Measurements from ENCODE around the gene PTPRA. TPM values are rescaled to one million over a fixed set of nuclear protein-coding genes. Genes with fewer than 3 reads are reported as not detected.

The PTPRA gene
- total RNA-seq, 1 experiment from 2014 or later: 56.9 TPM

DNA sequence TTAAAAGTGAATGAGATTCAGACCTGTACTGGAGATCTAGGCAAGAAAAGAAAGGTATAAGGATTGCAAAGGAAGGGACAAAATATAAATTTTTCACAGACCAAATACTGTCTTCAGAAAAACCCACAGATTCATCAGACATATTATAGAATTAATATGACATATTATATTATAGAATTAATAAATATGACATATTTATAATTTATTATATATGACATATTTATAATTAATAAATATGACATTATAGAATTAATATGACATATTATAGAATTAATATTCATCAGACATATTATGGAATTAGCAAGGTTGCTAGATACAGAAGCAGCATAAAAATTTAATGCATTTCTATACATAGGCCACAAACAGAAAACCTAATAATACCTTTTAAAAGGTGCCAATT, 125.4 kb downstream of the PTPRA start:
- no peak for DNase-seq (ENCODE audit: low spot score)
- no TSS peak for BruUV-seq (replicated peaks)
- H3K27me3 ChIP-seq (replicated peaks; ENCODE audit: insufficient read depth, low read depth, low read length, poor library complexity): no peaks in the 10 kb centered on the region
- no peak overlapping the region for H3K4me3 ChIP-seq (ENCODE audit: low read depth, low read length, poor library complexity, severe bottlenecking)
- no peak for TF ChIP-seq EZH2 (IDR thresholded peaks at IDR 0.05; ENCODE audit: borderline replicate concordance, low read depth, low read length, poor library complexity, severe bottlenecking)
- TF ChIP-seq, protein P1, sequence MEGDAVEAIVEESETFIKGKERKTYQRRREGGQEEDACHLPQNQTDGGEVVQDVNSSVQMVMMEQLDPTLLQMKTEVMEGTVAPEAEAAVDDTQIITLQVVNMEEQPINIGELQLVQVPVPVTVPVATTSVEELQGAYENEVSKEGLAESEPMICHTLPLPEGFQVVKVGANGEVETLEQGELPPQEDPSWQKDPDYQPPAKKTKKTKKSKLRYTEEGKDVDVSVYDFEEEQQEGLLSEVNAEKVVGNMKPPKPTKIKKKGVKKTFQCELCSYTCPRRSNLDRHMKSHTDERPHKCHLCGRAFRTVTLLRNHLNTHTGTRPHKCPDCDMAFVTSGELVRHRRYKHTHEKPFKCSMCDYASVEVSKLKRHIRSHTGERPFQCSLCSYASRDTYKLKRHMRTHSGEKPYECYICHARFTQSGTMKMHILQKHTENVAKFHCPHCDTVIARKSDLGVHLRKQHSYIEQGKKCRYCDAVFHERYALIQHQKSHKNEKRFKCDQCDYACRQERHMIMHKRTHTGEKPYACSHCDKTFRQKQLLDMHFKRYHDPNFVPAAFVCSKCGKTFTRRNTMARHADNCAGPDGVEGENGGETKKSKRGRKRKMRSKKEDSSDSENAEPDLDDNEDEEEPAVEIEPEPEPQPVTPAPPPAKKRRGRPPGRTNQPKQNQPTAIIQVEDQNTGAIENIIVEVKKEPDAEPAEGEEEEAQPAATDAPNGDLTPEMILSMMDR (conservative IDR thresholded peaks at IDR 0.05; ENCODE audit: low read depth, low read length): no peak
- CTCF ChIA-PET: no interaction called here
- no peaks in the 10 kb centered on the region for H3K36me3 ChIP-seq (ENCODE audit: insufficient read depth, low read length, poor library complexity, severe bottlenecking)
- intact Hi-C loops (cut with micrococcal nuclease; ENCODE audit: unreplicated experiment): loop anchor here (5.0 to 10.0 kb wide), 2 partner anchors 126 to 254 kb away; partner anchors contain the start of gene PTPRA
- H3K27ac ChIP-seq (ENCODE audit: low read depth, low read length, poor library complexity, severe bottlenecking): no peak overlapping the region
- POLR2A ChIA-PET (ENCODE audit: low non-redundant PET): no interaction called here
- H3K9me3 ChIP-seq (ENCODE audit: low read depth, low read length, poor library complexity, severe bottlenecking): no peaks in the 10 kb centered on the region
- no peaks in the 10 kb centered on the region for H3K4me1 ChIP-seq (ENCODE audit: insufficient read depth, low read length, poor library complexity, severe bottlenecking)

DNA sequence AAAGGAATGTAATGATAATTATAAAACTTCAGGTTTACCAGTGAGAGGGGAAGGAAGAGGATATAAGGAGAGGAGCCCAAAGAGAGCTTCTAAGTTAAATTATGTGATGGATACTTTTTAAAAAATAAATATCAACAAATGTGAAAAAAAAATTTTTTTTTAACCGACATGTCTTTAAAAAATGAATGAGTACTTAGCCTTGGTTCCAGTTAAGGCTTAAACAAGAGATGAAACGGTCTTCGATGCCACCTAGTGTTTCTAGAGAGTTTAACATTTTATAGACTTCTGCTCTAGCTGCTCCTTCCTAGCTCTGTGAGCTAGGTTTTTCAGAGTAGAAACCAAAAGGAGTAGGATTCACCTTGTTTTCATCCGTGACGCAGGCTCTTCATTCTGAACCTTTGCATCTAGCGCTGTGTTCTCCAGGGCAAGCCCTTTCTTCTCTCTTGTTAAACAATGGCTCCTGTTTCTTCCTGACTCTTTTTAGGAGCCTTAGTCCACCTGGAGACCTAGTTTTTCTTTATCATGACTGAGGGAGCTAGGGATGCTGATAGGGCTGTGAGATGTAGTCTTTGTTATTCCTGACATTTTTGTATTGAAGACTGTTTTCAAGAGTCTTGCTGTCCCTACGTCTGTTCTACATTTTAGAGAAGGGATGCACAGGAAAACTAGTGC, 127.7 kb downstream of the PTPRA start:
- BruUV-seq (replicated peaks): no TSS peak
- intact Hi-C loops (cut with micrococcal nuclease; ENCODE audit: unreplicated experiment): loop anchor here (5.0 kb wide), 1 partner anchor 304 kb away; no protein-coding TSS in a partner anchor
- Histone ChIP-seq H3K9me3 (ENCODE audit: low read depth, low read length, poor library complexity, severe bottlenecking) (no peaks in the 10 kb centered on the region), H3K27me3 (replicated peaks; ENCODE audit: insufficient read depth, low read depth, low read length, poor library complexity) (no peaks in the 10 kb centered on the region), H3K27ac (ENCODE audit: low read depth, low read length, poor library complexity, severe bottlenecking) (no peak overlapping the region), H3K4me1 (ENCODE audit: insufficient read depth, low read length, poor library complexity, severe bottlenecking) (no peaks in the 10 kb centered on the region), H3K36me3 (ENCODE audit: insufficient read depth, low read length, poor library complexity, severe bottlenecking) (peaks cover 6% of the 10 kb centered on the region), H3K4me3 (ENCODE audit: low read depth, low read length, poor library complexity, severe bottlenecking) (no peak overlapping the region)
- peak; percentile 76 for DNase-seq (ENCODE audit: low spot score)
- ChIA-PET POLR2A (ENCODE audit: low non-redundant PET) (no interaction called here), CTCF (interaction anchor here (0.6 to 0.7 kb wide), 2 partner anchors 87 to 308 kb away, joined by 3 to 12 read pairs; partner anchors contain the start of gene EBF4)
- TF ChIP-seq, protein P1 (conservative IDR thresholded peaks at IDR 0.05; ENCODE audit: low read depth, low read length): peak; percentile 64
- no peak for TF ChIP-seq EZH2 (IDR thresholded peaks at IDR 0.05; ENCODE audit: borderline replicate concordance, low read depth, low read length, poor library complexity, severe bottlenecking)

DNA sequence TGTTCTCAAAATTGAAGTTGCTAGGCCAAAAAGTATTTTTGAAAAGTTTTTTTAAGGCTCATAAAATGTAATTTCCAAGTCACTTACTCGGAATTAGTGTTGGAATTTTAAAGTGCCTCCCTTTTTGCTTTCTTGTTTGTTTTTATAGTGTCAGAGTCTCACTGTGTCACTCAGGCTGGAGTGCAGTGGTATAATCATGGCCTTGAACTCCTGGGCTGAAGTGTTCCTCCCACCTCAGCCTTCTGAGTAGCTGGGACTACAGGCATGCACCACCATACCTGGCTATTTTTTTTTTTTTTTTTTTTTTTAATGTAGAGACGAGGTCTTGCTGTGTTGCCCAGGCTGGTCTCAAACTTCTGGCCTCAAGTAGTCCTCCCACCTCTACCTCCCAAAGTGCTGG, 130.1 kb downstream of the PTPRA start:
- CTCF ChIA-PET: no interaction called here
- H3K27me3 ChIP-seq (replicated peaks; ENCODE audit: insufficient read depth, low read depth, low read length, poor library complexity): no peaks in the 10 kb centered on the region
- peaks cover 22% of the 10 kb centered on the region for H3K36me3 ChIP-seq (ENCODE audit: insufficient read depth, low read length, poor library complexity, severe bottlenecking)
- H3K4me3 ChIP-seq (ENCODE audit: low read depth, low read length, poor library complexity, severe bottlenecking): no peak overlapping the region
- POLR2A ChIA-PET (ENCODE audit: low non-redundant PET): no interaction called here
- no peaks in the 10 kb centered on the region for H3K9me3 ChIP-seq (ENCODE audit: low read depth, low read length, poor library complexity, severe bottlenecking)
- TF ChIP-seq, protein P1 (conservative IDR thresholded peaks at IDR 0.05; ENCODE audit: low read depth, low read length): no peak
- TF ChIP-seq EZH2 (IDR thresholded peaks at IDR 0.05; ENCODE audit: borderline replicate concordance, low read depth, low read length, poor library complexity, severe bottlenecking): no peak
- no peak overlapping the region for H3K27ac ChIP-seq (ENCODE audit: low read depth, low read length, poor library complexity, severe bottlenecking)
- BruUV-seq (replicated peaks): no TSS peak
- intact Hi-C loops (cut with micrococcal nuclease; ENCODE audit: unreplicated experiment): loop anchor here (5.0 kb wide), 1 partner anchor 306 kb away; no protein-coding TSS in a partner anchor
- DNase-seq (ENCODE audit: low spot score): no peak
- H3K4me1 ChIP-seq (ENCODE audit: insufficient read depth, low read length, poor library complexity, severe bottlenecking): no peaks in the 10 kb centered on the region
